ENCODE measurements around the gene APBB3. TPM values are rescaled to one million over a fixed set of nuclear protein-coding genes. Genes with fewer than 3 reads are reported as not detected.

The APBB3 gene
- total RNA-seq, 6 donors from 2014 or later = 14.1 to 127 (median 28.4) TPM

GRCh38 chr5:140544986-140545385 lies 19.4 kb downstream of the APBB3 start:
- H3K9me3 ChIP-seq = no peaks in the 10 kb centered on the region
- H3K27me3 ChIP-seq = no peaks in the 10 kb centered on the region
- peaks cover 6 to 60% (median 31%) of the 10 kb centered on the region in 4 donors for H3K36me3 ChIP-seq
- no peak overlapping the region for H3K27ac ChIP-seq
- TF ChIP-seq POLR2A (IDR thresholded peaks at IDR 0.05) (no peak), POLR2AphosphoS5 (IDR thresholded peaks at IDR 0.05) (no peak), CTCF (IDR thresholded peaks at IDR 0.05) (no peak), EP300 (IDR thresholded peaks at IDR 0.05) (no peak)
- no peak overlapping the region for H3K4me3 ChIP-seq
- ATAC-seq (ENCODE audit: low FRiP score in 2 of 2) = no peak
- H3K4me1 ChIP-seq = peaks cover 30 to 44% (median 35%) of the 10 kb centered on the region in 4 donors
- no peak for DNase-seq
- 94 to 97% methylated on average over 7 of the region's 7 CpGs for WGBS, 2 donors

GRCh38 chr5:140542972-140543371 lies 21.4 kb downstream of the APBB3 start:
- Histone ChIP-seq H3K4me3 (no peak overlapping the region), H3K9me3 (no peaks in the 10 kb centered on the region), H3K27ac (no peak overlapping the region), H3K27me3 (no peaks in the 10 kb centered on the region), H3K36me3 (peaks cover 22 to 70% (median 36%) of the 10 kb centered on the region in 4 donors), H3K4me1 (peaks cover 10 to 24% (median 15%) of the 10 kb centered on the region in 4 donors)
- TF ChIP-seq POLR2AphosphoS5 (IDR thresholded peaks at IDR 0.05) (no peak), CTCF (IDR thresholded peaks at IDR 0.05) (no peak), EP300 (IDR thresholded peaks at IDR 0.05) (no peak), POLR2A (IDR thresholded peaks at IDR 0.05) (no peak)
- DNase-seq (no peak), ATAC-seq (ENCODE audit: low FRiP score in 2 of 2) (no peak)
- 91 to 92% methylated on average over 5 of the region's 5 CpGs for whole genome bisulfite sequencing, 2 donors

GRCh38 chr5:140540227-140540626 lies 24.2 kb downstream of the APBB3 start:
- no peak for ATAC-seq (ENCODE audit: low FRiP score in 2 of 2)
- Histone ChIP-seq H3K27ac (no peak overlapping the region), H3K4me3 (no peak overlapping the region), H3K27me3 (no peaks in the 10 kb centered on the region), H3K9me3 (no peaks in the 10 kb centered on the region), H3K36me3 (peaks cover 23 to 97% (median 55%) of the 10 kb centered on the region in 4 donors), H3K4me1 (peaks cover 0 to 9% (median 0%) of the 10 kb centered on the region in 4 donors)
- WGBS, 2 donors = 100% methylated on average over 1 of the region's 1 CpG
- DNase-seq = no peak
- no peak for TF ChIP-seq EP300 (IDR thresholded peaks at IDR 0.05)
- TF ChIP-seq POLR2A (IDR thresholded peaks at IDR 0.05) = no peak
- no peak for TF ChIP-seq POLR2AphosphoS5 (IDR thresholded peaks at IDR 0.05)
- TF ChIP-seq CTCF (IDR thresholded peaks at IDR 0.05) = no peak

GRCh38 chr5:140524003-140524402 lies 40.4 kb downstream of the APBB3 start:
- Histone ChIP-seq H3K27me3 (no peaks in the 10 kb centered on the region), H3K9me3 (no peaks in the 10 kb centered on the region), H3K4me1 (no peaks in the 10 kb centered on the region), H3K4me3 (no peak overlapping the region), H3K36me3 (peaks cover 28 to 61% (median 42%) of the 10 kb centered on the region in 4 donors), H3K27ac (no peak overlapping the region)
- TF ChIP-seq POLR2AphosphoS5 (IDR thresholded peaks at IDR 0.05) = no peak
- no peak for TF ChIP-seq EP300 (IDR thresholded peaks at IDR 0.05)
- TF ChIP-seq CTCF (IDR thresholded peaks at IDR 0.05) = no peak
- no peak for TF ChIP-seq POLR2A (IDR thresholded peaks at IDR 0.05)
- ATAC-seq (ENCODE audit: low FRiP score in 2 of 2) = no peak
- no peak for DNase-seq
- 57 to 65% methylated on average over 2 of the region's 2 CpGs for WGBS, 2 donors

GRCh38 chr5:140513124-140513523 lies 51.3 kb downstream of the APBB3 start:
- no peak overlapping the region for H3K4me3 ChIP-seq
- H3K36me3 ChIP-seq = peaks cover 19 to 78% (median 59%) of the 10 kb centered on the region in 4 donors
- no peak overlapping the region for H3K27ac ChIP-seq
- WGBS, 2 donors = 86 to 94% methylated on average over 2 of the region's 2 CpGs
- no peak for ATAC-seq (ENCODE audit: low FRiP score in 2 of 2)
- no peaks in the 10 kb centered on the region for H3K9me3 ChIP-seq
- H3K4me1 ChIP-seq = no peaks in the 10 kb centered on the region
- no peak for DNase-seq
- TF ChIP-seq CTCF (IDR thresholded peaks at IDR 0.05) = no peak
- H3K27me3 ChIP-seq = no peaks in the 10 kb centered on the region
